SU-DHL-6 (cell line): Measurements from ENCODE around the gene STX8.

Experiments
- EZH2phosphoT487 ChIP-seq: fragments of 200-600 bp; sonication (generic), shearing (Covaris generic); conservative IDR thresholded peaks from 2 replicates; pipeline ENCODE4 v1.6.1; 2018; ENCODE audit warnings: mild to moderate bottlenecking, antibody characterized with exemption, low read length, moderate library complexity, mixed read lengths
- TF ChIP-seq, protein P1 (sequence below): fragments of 200-600 bp; sonication (generic); IDR thresholded peaks from one replicate; pipeline ENCODE4 v1.5.1; 2017; ENCODE audit warnings: antibody characterized with exemption, mild to moderate bottlenecking, low read length, moderate library complexity; ENCODE audit not compliant: insufficient read depth, poor library complexity, severe bottlenecking

DNA sequence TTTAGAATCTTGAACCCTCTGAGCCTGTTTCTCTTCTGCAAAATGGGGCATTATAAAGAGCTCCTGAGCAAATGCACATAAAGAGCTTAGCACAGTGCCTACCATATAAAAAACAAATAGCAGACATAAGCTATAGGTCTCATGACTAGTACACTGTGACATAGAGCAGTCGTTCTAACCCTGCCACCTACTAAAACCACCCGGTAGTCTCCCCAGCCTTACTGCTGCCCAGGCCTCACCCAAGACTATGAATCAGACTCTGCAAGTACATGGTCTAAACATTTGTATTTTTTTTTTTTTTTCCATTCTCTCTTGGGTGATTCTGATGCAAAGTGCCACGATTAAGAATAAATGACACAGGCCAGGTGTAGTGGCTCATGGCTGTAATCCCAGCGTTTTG is 33.9 kb downstream of the STX8 start:
- TF ChIP-seq EZH2phosphoT487: no peak
- TF ChIP-seq, protein P1, sequence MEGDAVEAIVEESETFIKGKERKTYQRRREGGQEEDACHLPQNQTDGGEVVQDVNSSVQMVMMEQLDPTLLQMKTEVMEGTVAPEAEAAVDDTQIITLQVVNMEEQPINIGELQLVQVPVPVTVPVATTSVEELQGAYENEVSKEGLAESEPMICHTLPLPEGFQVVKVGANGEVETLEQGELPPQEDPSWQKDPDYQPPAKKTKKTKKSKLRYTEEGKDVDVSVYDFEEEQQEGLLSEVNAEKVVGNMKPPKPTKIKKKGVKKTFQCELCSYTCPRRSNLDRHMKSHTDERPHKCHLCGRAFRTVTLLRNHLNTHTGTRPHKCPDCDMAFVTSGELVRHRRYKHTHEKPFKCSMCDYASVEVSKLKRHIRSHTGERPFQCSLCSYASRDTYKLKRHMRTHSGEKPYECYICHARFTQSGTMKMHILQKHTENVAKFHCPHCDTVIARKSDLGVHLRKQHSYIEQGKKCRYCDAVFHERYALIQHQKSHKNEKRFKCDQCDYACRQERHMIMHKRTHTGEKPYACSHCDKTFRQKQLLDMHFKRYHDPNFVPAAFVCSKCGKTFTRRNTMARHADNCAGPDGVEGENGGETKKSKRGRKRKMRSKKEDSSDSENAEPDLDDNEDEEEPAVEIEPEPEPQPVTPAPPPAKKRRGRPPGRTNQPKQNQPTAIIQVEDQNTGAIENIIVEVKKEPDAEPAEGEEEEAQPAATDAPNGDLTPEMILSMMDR: no peak
